GM12892 (cell line): ENCODE measurements around the gene CD101.

Source experiments
- POLR2A ChIP-seq: IDR thresholded peaks from 2 replicates; pipeline ENCODE4 v1.6.1; 2011; ENCODE audit warnings: low read depth, low read length, control low read depth
- POLR2AphosphoS5 ChIP-seq: IDR thresholded peaks from 2 replicates; pipeline ENCODE4 v1.6.1; 2011; ENCODE audit warnings: low read depth, low read length, control low read depth

DNA sequence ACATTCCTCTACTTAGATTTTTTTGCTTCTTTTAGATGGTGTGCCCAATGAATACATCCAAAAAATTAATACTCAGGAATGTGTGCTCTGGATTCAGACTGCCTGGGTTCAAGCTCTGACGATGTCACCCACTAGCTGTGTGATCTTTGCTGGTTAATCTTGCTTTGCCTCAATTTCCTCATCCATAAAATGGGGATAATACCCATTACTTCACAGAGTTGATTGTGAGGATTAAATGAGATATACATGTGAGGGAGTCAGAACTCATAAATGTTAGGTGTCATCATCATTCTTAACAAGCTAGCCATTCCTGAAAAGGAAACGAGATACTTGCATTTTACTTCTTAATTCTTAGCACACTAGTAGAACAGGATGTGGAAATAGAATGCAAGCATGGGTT is 45.7 kb downstream of the CD101 start:
- TF ChIP-seq POLR2A (no peak), POLR2AphosphoS5 (no peak)
